ENCODE measurements around the gene HSPA14. TPM values are rescaled to one million over a fixed set of nuclear protein-coding genes. Genes with fewer than 3 reads are reported as not detected.

HSPA14 gene
- total and polyA plus RNA-seq, 7 donors, result 10.0 to 19.8 (median 13.4) TPM

DNA sequence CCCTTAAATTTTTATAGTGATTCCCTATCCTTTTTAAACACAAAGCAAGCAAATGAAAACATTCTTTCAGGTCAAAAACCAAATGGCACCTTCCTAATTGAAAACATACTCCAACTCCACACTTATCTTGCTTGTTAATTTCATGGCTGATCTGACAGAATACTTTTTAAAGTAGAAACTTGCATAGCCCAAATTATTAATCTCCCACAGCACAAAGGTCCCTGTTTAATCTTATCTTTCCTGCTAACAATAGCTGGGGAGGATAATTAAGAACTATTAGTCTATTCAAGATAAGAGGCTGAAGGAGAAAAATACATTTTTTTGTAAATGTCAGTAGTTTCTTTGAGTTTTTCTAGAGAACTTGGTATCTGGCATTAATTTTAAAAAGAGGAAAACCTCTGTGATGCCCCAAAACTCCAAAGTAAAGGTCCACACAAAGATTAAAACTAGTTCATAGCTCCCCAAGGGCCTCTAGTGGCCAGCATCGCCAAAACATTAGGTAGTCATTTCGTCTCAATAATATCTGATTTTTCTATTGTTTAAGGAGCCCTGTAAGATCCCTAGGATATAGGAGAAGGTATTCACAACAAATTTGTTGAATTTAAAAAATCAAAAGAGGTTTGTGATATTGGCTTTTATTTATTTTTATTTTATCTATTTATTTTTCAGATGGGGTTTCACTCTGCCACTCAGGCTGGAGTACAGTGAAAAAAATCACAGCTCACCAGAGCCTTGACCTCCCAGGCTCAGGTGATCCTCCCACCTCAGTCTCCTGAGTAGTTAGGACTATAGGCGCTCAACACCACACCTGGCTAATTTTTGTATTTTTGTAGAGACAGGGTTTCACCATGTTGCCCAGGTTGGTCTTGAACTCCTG is 15.0 kb upstream of the HSPA14 start:
- H3K27me3 ChIP-seq, result no peaks in the 10 kb centered on the region
- intact Hi-C loops (cut with DNase I), result loop anchor here (2.0 to 5.0 kb wide), 3 partner anchors 221 to 324 kb away; no protein-coding TSS in a partner anchor
- no peak for DNase-seq

DNA sequence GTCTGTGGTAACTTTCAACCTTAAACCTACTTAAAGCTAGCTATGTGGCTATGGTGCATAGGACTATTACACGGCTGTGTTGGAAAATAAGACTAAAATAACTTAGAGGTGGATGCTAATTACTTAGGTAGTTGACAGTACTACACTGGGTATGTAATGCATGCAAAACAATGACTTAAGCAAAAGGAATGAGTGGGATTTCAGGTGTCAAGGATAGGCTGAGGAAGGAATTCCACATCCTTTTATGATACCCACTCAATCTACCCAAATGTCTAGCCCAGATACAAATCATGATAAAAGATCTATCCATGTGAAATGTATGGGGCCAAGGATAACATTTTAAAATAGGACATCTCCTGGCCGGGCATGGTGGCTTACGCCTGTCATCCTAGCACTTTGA is 14.1 kb upstream of the HSPA14 start:
- H3K27ac ChIP-seq, result no peak overlapping the region
- H3K9me3 ChIP-seq, result no peaks in the 10 kb centered on the region
- WGBS, 2 donors, result 91 to 95% methylated on average over 3 of the region's 3 CpGs
- no peaks in the 10 kb centered on the region for H3K36me3 ChIP-seq
- no peaks in the 10 kb centered on the region for H3K27me3 ChIP-seq
- intact Hi-C loops (cut with DNase I), result loop anchor here (2.0 to 5.0 kb wide), 3 partner anchors 222 to 325 kb away; no protein-coding TSS in a partner anchor
- no peak overlapping the region for H3K4me3 ChIP-seq
- DNase-seq, result no peak
- peaks cover 0 to 6% (median 0%) of the 10 kb centered on the region in 4 donors for H3K4me1 ChIP-seq
- TF ChIP-seq POLR2A (IDR thresholded peaks at IDR 0.05) (no peak), EP300 (IDR thresholded peaks at IDR 0.05) (no peak)

More for the DNA sequence above, 15.0 kb upstream of the HSPA14 start:
- Histone ChIP-seq H3K9me3 (no peaks in the 10 kb centered on the region), H3K27ac (no peak overlapping the region), H3K36me3 (no peaks in the 10 kb centered on the region), H3K4me1 (peaks cover 0 to 6% (median 0%) of the 10 kb centered on the region in 4 donors), H3K4me3 (no peak overlapping the region)
- TF ChIP-seq EP300 (IDR thresholded peaks at IDR 0.05) (no peak), POLR2A (IDR thresholded peaks at IDR 0.05) (no peak), POLR2AphosphoS5 (IDR thresholded peaks at IDR 0.05) (no peak)
- TF ChIP-seq, protein P1, sequence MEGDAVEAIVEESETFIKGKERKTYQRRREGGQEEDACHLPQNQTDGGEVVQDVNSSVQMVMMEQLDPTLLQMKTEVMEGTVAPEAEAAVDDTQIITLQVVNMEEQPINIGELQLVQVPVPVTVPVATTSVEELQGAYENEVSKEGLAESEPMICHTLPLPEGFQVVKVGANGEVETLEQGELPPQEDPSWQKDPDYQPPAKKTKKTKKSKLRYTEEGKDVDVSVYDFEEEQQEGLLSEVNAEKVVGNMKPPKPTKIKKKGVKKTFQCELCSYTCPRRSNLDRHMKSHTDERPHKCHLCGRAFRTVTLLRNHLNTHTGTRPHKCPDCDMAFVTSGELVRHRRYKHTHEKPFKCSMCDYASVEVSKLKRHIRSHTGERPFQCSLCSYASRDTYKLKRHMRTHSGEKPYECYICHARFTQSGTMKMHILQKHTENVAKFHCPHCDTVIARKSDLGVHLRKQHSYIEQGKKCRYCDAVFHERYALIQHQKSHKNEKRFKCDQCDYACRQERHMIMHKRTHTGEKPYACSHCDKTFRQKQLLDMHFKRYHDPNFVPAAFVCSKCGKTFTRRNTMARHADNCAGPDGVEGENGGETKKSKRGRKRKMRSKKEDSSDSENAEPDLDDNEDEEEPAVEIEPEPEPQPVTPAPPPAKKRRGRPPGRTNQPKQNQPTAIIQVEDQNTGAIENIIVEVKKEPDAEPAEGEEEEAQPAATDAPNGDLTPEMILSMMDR (IDR thresholded peaks at IDR 0.05), result peak; percentile 17 to 60 (median 47)
- 32 to 37% methylated on average over 3 of the region's 3 CpGs for WGBS, 2 donors

DNA sequence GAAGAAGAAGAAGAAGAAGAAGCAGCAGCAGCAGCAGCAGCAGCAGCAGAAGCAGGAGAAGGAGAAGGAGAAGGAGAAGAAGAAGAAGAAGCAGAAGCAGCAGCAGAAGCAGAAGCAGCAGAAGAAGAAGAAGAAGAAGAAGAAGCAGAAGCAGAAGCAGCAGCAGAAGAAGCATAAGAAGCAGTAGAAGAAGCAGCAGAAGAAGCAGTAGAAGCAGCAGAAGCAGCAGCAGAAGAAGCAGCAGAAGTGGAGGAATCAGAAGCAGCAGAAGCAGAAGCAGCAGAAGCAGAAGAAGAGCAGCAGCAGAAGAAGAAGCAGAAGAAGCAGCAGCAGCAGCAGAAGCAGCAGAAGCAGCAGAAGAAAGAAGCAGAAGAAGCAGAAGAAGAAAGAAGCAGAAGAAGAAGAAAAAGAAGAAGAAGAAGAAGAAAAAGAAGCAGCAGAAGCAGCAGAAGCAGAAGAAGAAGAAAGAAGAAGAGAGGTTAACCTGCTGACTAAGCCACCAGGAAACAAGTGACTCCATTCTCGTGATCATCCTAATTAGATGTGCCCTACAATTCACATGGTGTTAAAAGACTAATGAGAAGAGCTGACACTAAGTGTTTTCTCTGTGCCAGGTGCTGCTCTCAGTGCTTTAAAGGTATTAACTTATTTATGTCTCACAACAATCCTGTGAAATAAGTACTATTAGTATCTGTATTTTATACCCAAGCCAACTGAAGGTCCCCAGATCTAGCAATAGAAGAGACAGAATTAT is 11.9 kb upstream of the HSPA14 start:
- TF ChIP-seq, protein P1 (IDR thresholded peaks at IDR 0.05), result no peak
- TF ChIP-seq POLR2A (IDR thresholded peaks at IDR 0.05) (no peak), POLR2AphosphoS5 (IDR thresholded peaks at IDR 0.05) (no peak), EP300 (IDR thresholded peaks at IDR 0.05) (no peak)
- WGBS, 2 donors, result 49 to 67% methylated on average over 1 of the region's 1 CpG
- Histone ChIP-seq H3K4me3 (no peak overlapping the region), H3K36me3 (no peaks in the 10 kb centered on the region), H3K27me3 (no peaks in the 10 kb centered on the region), H3K27ac (no peak overlapping the region), H3K9me3 (no peaks in the 10 kb centered on the region), H3K4me1 (peaks cover 0 to 6% (median 0%) of the 10 kb centered on the region in 4 donors)
- intact Hi-C loops (cut with DNase I), result no loop called here
- DNase-seq, result no peak

DNA sequence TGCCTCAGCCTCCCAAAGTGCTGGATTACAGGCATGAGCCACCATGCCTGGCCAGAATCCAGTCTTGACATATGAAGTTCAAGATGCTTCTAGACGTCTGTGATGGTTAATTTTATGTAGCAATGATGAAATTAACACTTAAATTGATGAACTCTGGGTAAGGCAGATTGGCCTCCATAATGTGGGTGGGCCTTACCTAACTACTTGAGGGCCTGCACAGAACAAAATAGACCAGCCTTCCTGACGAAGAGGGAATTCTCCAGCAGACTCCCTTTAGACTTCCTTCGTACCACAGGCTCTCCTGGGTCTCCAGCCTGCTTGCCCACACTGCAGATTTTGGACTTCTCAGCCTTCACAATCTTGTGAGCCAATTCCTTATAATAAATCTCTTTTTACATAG is 5.0 kb upstream of the HSPA14 start:
- no peaks in the 10 kb centered on the region for H3K9me3 ChIP-seq
- 79 to 87% methylated on average over 3 of the region's 3 CpGs for WGBS, 2 donors
- no peaks in the 10 kb centered on the region for H3K27me3 ChIP-seq
- no peaks in the 10 kb centered on the region for H3K36me3 ChIP-seq
- H3K27ac ChIP-seq, result no peak overlapping the region
- H3K4me3 ChIP-seq, result no peak overlapping the region
- TF ChIP-seq EP300 (IDR thresholded peaks at IDR 0.05), result no peak
- no peak for DNase-seq
- intact Hi-C loops (cut with DNase I), result loop anchor here (10.0 kb wide), 1 partner anchor 1048 kb away; no protein-coding TSS in a partner anchor
- peaks cover 0 to 11% (median 5%) of the 10 kb centered on the region in 4 donors for H3K4me1 ChIP-seq

DNA sequence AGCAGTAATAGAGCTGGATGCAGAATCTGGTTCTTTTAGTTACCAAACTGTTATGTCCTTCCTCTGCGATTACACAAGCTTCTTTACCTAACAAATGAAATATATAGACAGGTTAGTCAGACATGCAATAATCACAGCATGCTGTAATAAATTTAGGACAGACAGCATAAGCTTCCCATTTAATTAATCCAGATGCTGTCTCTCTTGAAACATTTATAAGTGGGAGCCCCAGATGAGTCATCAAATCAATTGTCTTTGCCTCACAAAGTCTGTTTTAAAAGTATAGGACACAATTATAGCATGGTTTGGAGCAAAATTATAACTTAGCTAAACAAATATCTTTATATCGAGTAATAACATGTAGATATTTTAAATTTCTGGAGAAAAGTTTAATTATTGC is 1.9 kb upstream of the HSPA14 start:
- intact Hi-C loops (cut with DNase I), result loop anchor here (5.0 to 10.0 kb wide), 5 partner anchors 121 to 1051 kb away; partner anchors contain the start of genes FAM171A1 and MEIG1
- Histone ChIP-seq H3K9me3 (no peaks in the 10 kb centered on the region), H3K27me3 (no peaks in the 10 kb centered on the region), H3K27ac (peak overlapping the region; percentile 90 to 96 (median 95)), H3K36me3 (peaks cover 0 to 12% (median under 1%) of the 10 kb centered on the region in 4 donors), H3K4me1 (peaks cover 0 to 27% (median 17%) of the 10 kb centered on the region in 4 donors), H3K4me3 (no peak overlapping the region)
- WGBS, 2 donors, result 94 to 97% methylated on average over 2 of the region's 2 CpGs
- no peak for TF ChIP-seq POLR2AphosphoS5 (IDR thresholded peaks at IDR 0.05)
- DNase-seq, result no peak
